H9 (cell line): ENCODE data around the gene MAPRE3. TPM values are rescaled to one million over a fixed set of nuclear protein-coding genes. Genes with fewer than 3 reads are reported as not detected.

Experiments used
- DNase-seq: peaks from one replicate; pipeline ENCODE4 v3.0.0-alpha.2; 2017
- H2AFZ ChIP-seq: one replicate; pipeline ENCODE4 v1.6.1; 2013; ENCODE audit warnings: mild to moderate bottlenecking, low read length, control low read depth, moderate library complexity
- H2AK5ac ChIP-seq: 2 replicates; pipeline ENCODE4 v1.6.1; 2013; ENCODE audit warnings: low read length, control low read depth, mixed read lengths; ENCODE audit not compliant: insufficient read length
- H2BK120ac ChIP-seq: one replicate; pipeline ENCODE4 v1.6.1; 2013; ENCODE audit warnings: low read depth, mild to moderate bottlenecking, low read length, control low read depth, inconsistent platforms; ENCODE audit not compliant: poor library complexity, severe bottlenecking
- H2BK12ac ChIP-seq: 2 replicates; pipeline ENCODE4 v1.6.1; 2013; ENCODE audit warnings: low read length, control low read depth, mixed read lengths, low read depth; ENCODE audit not compliant: insufficient read length
- H2BK15ac ChIP-seq: 2 replicates; pipeline ENCODE4 v1.6.1; 2013; ENCODE audit warnings: low read depth, low read length, control low read depth
- H2BK20ac ChIP-seq: one replicate; pipeline ENCODE4 v1.6.1; 2013; ENCODE audit warnings: low read depth, mild to moderate bottlenecking, low read length, control low read depth, inconsistent platforms; ENCODE audit not compliant: poor library complexity, severe bottlenecking
- H2BK5ac ChIP-seq: 2 replicates; pipeline ENCODE4 v1.6.1; 2013; ENCODE audit warnings: low read length, control low read depth, mixed read lengths; ENCODE audit not compliant: insufficient read length
- H3K14ac ChIP-seq: 2 replicates; pipeline ENCODE4 v1.6.1; 2013; ENCODE audit warnings: low read length, control low read depth; ENCODE audit not compliant: insufficient read depth
- H3K18ac ChIP-seq: 2 replicates; pipeline ENCODE4 v1.6.1; 2013; ENCODE audit warnings: low read depth, mild to moderate bottlenecking, mixed read lengths, low read length, control low read depth; ENCODE audit not compliant: insufficient read length
- H3K23ac ChIP-seq: 2 replicates; pipeline ENCODE4 v1.6.1; 2013; ENCODE audit warnings: low read length, control low read depth, mixed read lengths, low read depth; ENCODE audit not compliant: insufficient read length
- H3K23me2 ChIP-seq: 2 replicates; pipeline ENCODE4 v1.6.1; 2013; ENCODE audit warnings: low read depth, mild to moderate bottlenecking, mixed read lengths, low read length, control low read depth; ENCODE audit not compliant: insufficient read length, poor library complexity, severe bottlenecking
- H3K27ac ChIP-seq: 2 replicates; pipeline ENCODE4 v1.5.1; 2013; ENCODE audit warnings: low read length, control low read depth, mixed read lengths, low read depth; ENCODE audit not compliant: insufficient read length
- H3K27me3 ChIP-seq: 2 replicates; pipeline ENCODE4 v1.6.1; 2013; ENCODE audit warnings: low read length, control low read depth, inconsistent platforms; ENCODE audit not compliant: insufficient read depth
- H3K4ac ChIP-seq: 2 replicates; pipeline ENCODE4 v1.6.1; 2013; ENCODE audit warnings: low read depth, mild to moderate bottlenecking, control low read depth, inconsistent platforms, low read length, moderate library complexity
- H3K4me1 ChIP-seq: 2 replicates; pipeline ENCODE4 v1.6.1; 2013; ENCODE audit warnings: low read length, control low read depth, inconsistent platforms; ENCODE audit not compliant: insufficient read depth
- H3K4me2 ChIP-seq: 2 replicates; pipeline ENCODE4 v1.6.1; 2013; ENCODE audit warnings: low read length, control low read depth, mixed read lengths; ENCODE audit not compliant: insufficient read length, insufficient read depth
- H3K56ac ChIP-seq: 2 replicates; pipeline ENCODE4 v1.6.1; 2013; ENCODE audit warnings: low read depth, mild to moderate bottlenecking, mixed read lengths, low read length, control low read depth; ENCODE audit not compliant: insufficient read length
- H3K79me1 ChIP-seq: 2 replicates; pipeline ENCODE4 v1.6.1; 2013; ENCODE audit warnings: low read depth, mild to moderate bottlenecking, moderate library complexity, low read length, control low read depth, inconsistent platforms; ENCODE audit not compliant: insufficient read depth, poor library complexity, severe bottlenecking
- H3K79me2 ChIP-seq: 2 replicates; pipeline ENCODE4 v1.6.1; 2013; ENCODE audit warnings: low read length, control low read depth, inconsistent platforms; ENCODE audit not compliant: insufficient read depth
- H3K9ac ChIP-seq: 2 replicates; pipeline ENCODE4 v1.6.1; 2013; ENCODE audit warnings: low read length, control low read depth, mixed read lengths; ENCODE audit not compliant: insufficient read length; ENCODE audit errors: extremely low read depth
- H3K9me3 ChIP-seq: one replicate; pipeline ENCODE4 v1.6.1; 2013; ENCODE audit warnings: low read depth, low read length, inconsistent platforms; ENCODE audit not compliant: control insufficient read depth
- H3T11ph ChIP-seq: one replicate; pipeline ENCODE4 v1.6.1; 2013; ENCODE audit warnings: mild to moderate bottlenecking, low read length, control low read depth, inconsistent platforms
- H4K20me1 ChIP-seq: one replicate; pipeline ENCODE4 v1.6.1; 2013; ENCODE audit not compliant: control insufficient read depth, insufficient read length, insufficient read depth
- H4K5ac ChIP-seq: 2 replicates; pipeline ENCODE4 v1.6.1; 2013; ENCODE audit warnings: low read depth, mild to moderate bottlenecking, mixed read lengths, low read length, control low read depth; ENCODE audit not compliant: insufficient read length
- H4K8ac ChIP-seq: replicated peaks from 2 replicates; pipeline ENCODE4 v1.6.1; 2013; ENCODE audit warnings: low read length, control low read depth, mixed read lengths, low read depth; ENCODE audit not compliant: insufficient read length
- H4K91ac ChIP-seq: 2 replicates; pipeline ENCODE4 v1.6.1; 2013; ENCODE audit warnings: low read depth, mild to moderate bottlenecking, moderate library complexity, mixed read lengths, low read length, control low read depth; ENCODE audit not compliant: insufficient read length
- H3K27ac Mint-ChIP-seq, 3 experiments: 2 replicates in 2 of 3; 3 replicates in 1 of 3; pipeline ENCODE4 v1.8.0; 2020 to 2021; ENCODE audit warnings: mixed read lengths in 3 of 3, mild to moderate bottlenecking in 1 of 3, moderate library complexity in 1 of 3
- H3K27me3 Mint-ChIP-seq: 2 replicates; pipeline ENCODE4 v1.8.0; 2021; ENCODE audit warnings: low read depth, mild to moderate bottlenecking, moderate library complexity, mixed read lengths
- H3K36me3 Mint-ChIP-seq, 3 experiments: 2 replicates in 2 of 3; 3 replicates in 1 of 3; pipeline ENCODE4 v1.8.0; 2020 to 2021; ENCODE audit warnings: low read depth in 3 of 3, mixed read lengths in 3 of 3; ENCODE audit not compliant: insufficient read depth in 1 of 3
- H3K4me1 Mint-ChIP-seq, 2 experiments: 2 replicates each; pipeline ENCODE4 v1.8.0; 2020; ENCODE audit warnings: mixed read lengths in 2 of 2
- H3K4me3 Mint-ChIP-seq, 2 experiments: 2 replicates in 1 of 2; 3 replicates in 1 of 2; pipeline ENCODE4 v1.8.0; 2020 to 2021; ENCODE audit warnings: mild to moderate bottlenecking in 2 of 2, mixed read lengths in 2 of 2, moderate library complexity in 1 of 2
- H3K9me3 Mint-ChIP-seq, 2 experiments: 2 replicates in 1 of 2; 3 replicates in 1 of 2; pipeline ENCODE4 v1.8.0; 2020; ENCODE audit warnings: mild to moderate bottlenecking in 2 of 2, mixed read lengths in 2 of 2, moderate library complexity in 1 of 2
- WGBS: extraction: QIAGEN DNeasy Blood & Tissue Kit; methylation state at CpG from one replicate; pipeline ENCODE4 v1.1.7; 2013; ENCODE audit warnings: missing lambda C conversion rate, low lambda C conversion rate, mixed read lengths; ENCODE audit not compliant: insufficient read length; ENCODE audit errors: extremely low coverage; 5-methylcytosine and 5-hydroxymethylcytosine counted together
- total RNA-seq: library from RNA; stranded (reverse); gene quantifications from 2 replicates; pipeline ENCODE4 v1.2.1, GENCODE V29; 2021
- TF ChIP-seq, protein P1 (sequence below): fragments of 200-600 bp; sonication (generic); conservative IDR thresholded peaks from 3 replicates; pipeline ENCODE4 v1.8.0; 2021; ENCODE audit warnings: antibody characterized with exemption, mild to moderate bottlenecking

The MAPRE3 gene
- total RNA-seq, 1 experiment from 2014 or later: 2.0 TPM

DNA sequence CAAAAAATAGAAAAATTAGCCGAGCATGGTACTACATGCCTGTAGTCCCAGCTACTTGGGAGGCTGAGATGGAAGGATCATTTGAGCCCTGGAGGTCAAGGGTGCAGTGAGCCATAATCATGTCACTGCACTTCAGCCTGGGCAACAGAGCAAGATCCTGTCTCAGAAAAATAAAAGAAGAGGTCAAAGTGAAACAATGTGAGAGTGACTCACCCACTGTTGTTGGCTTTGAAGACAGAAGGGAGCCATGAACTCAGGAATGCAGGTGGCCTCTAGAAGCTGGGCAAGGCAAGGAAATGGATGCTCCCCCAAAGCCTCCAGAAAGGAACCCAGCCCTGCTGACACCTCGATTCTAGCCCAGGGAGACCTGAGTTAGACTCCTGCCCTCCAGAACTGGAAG lies 58.6 kb downstream of the MAPRE3 start:
- no peak overlapping the region for H3T11ph ChIP-seq

More for the DNA sequence above, 58.6 kb downstream of the MAPRE3 start:
- H2BK120ac ChIP-seq: no peak overlapping the region
- Mint-ChIP-seq H3K4me3 (no peak overlapping the region), H3K36me3 (peaks cover 5 to 14% (median 12%) of the 10 kb centered on the region in 3 experiments; a peak in 6 of 7 replicates), H3K9me3 (no peaks in the 10 kb centered on the region), H3K4me1 (peaks cover 13 to 17% of the 10 kb centered on the region in 2 experiments), H3K27me3 (no peaks in the 10 kb centered on the region), H3K27ac (no peak overlapping the region)
- H3K79me2 ChIP-seq: no peaks in the 10 kb centered on the region
- no peak overlapping the region for H2BK5ac ChIP-seq
- no peak overlapping the region for H2AK5ac ChIP-seq
- H3K18ac ChIP-seq: no peak overlapping the region
- no peak overlapping the region for H3K9ac ChIP-seq
- H3K4me1 ChIP-seq: no peaks in the 10 kb centered on the region
- no peak overlapping the region for H3K14ac ChIP-seq
- H2BK12ac ChIP-seq: no peak overlapping the region
- H4K5ac ChIP-seq: no peak overlapping the region
- H2BK20ac ChIP-seq: no peak overlapping the region
- TF ChIP-seq, protein P1, sequence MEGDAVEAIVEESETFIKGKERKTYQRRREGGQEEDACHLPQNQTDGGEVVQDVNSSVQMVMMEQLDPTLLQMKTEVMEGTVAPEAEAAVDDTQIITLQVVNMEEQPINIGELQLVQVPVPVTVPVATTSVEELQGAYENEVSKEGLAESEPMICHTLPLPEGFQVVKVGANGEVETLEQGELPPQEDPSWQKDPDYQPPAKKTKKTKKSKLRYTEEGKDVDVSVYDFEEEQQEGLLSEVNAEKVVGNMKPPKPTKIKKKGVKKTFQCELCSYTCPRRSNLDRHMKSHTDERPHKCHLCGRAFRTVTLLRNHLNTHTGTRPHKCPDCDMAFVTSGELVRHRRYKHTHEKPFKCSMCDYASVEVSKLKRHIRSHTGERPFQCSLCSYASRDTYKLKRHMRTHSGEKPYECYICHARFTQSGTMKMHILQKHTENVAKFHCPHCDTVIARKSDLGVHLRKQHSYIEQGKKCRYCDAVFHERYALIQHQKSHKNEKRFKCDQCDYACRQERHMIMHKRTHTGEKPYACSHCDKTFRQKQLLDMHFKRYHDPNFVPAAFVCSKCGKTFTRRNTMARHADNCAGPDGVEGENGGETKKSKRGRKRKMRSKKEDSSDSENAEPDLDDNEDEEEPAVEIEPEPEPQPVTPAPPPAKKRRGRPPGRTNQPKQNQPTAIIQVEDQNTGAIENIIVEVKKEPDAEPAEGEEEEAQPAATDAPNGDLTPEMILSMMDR: no peak
- no peaks in the 10 kb centered on the region for H3K9me3 ChIP-seq
- H4K20me1 ChIP-seq: peaks cover 3% of the 10 kb centered on the region
- no peak overlapping the region for H2AFZ ChIP-seq
- H2BK15ac ChIP-seq: no peak overlapping the region
- no peaks in the 10 kb centered on the region for H3K27me3 ChIP-seq
- H3K23ac ChIP-seq: no peak overlapping the region
- no peak for DNase-seq
- no peak overlapping the region for H3K56ac ChIP-seq
- no peak overlapping the region for H3K4me2 ChIP-seq
- H3K4ac ChIP-seq: no peak overlapping the region
- no CpG with 5 or more reads among the region's 2 CpGs for WGBS
- no peak overlapping the region for H3K27ac ChIP-seq
- H4K91ac ChIP-seq: no peak overlapping the region
- H4K8ac ChIP-seq: no peak overlapping the region
- H3K23me2 ChIP-seq: peaks cover 7% of the 10 kb centered on the region
- H3K79me1 ChIP-seq: no peaks in the 10 kb centered on the region
